Smooth muscle cell of the brain vasculature (primary cell): Measurements from ENCODE around the gene DNAJC28.
"Not testable (repeated sequence)": the region's sequence is repeated elsewhere in the genome, so short reads cannot be mapped to it uniquely, and the experiment has no call there.

Experiments
- DNase-seq: peaks from one replicate; pipeline ENCODE4 v3.0.0-alpha.2; 2012; ENCODE audit warnings: low read depth, low spot score

DNAJC28 gene, protein sequence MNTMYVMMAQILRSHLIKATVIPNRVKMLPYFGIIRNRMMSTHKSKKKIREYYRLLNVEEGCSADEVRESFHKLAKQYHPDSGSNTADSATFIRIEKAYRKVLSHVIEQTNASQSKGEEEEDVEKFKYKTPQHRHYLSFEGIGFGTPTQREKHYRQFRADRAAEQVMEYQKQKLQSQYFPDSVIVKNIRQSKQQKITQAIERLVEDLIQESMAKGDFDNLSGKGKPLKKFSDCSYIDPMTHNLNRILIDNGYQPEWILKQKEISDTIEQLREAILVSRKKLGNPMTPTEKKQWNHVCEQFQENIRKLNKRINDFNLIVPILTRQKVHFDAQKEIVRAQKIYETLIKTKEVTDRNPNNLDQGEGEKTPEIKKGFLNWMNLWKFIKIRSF

DNA sequence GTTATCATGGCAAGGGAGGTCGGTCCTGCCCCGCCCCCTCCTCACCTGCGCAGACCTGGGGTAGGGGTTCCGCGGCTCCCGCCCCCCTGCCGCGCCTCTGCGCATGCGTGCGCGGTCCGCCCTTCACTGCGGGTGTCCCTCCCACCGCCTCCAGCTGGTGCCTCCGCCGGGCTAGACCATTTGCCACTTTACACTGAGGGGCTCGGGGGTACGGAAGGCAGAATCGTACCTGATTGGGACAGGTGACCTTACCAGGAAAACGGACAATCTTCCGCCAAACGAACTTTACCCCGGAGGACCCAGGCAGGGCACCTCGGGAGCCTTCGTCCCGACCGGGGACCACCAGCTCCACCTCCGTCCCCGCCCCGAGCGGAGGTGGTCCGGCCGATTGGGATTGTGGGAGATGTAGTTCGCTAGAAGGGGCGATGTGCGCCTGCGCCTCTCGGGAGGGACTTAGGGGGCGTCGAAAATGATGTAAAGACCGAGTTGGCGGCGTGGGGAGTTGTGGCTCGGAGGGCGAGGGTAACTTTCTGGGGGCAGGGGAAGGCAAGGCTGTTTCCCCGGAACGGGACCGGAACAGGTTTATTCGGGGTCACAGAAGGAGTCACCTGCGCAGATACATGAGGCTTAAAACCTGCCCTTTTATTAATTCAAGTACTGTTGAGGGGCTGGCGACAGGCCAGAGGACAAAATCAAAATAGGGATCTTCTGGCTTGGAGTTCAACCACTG is at the start of gene DNAJC28:
Gene DNAJC28 (minus strand): TSS at position 344 of the 730 bp plus-strand sequence. CDS start 2,323 bp downstream, outside the sequence.
- DNase-seq, result peak; percentile 88

DNA sequence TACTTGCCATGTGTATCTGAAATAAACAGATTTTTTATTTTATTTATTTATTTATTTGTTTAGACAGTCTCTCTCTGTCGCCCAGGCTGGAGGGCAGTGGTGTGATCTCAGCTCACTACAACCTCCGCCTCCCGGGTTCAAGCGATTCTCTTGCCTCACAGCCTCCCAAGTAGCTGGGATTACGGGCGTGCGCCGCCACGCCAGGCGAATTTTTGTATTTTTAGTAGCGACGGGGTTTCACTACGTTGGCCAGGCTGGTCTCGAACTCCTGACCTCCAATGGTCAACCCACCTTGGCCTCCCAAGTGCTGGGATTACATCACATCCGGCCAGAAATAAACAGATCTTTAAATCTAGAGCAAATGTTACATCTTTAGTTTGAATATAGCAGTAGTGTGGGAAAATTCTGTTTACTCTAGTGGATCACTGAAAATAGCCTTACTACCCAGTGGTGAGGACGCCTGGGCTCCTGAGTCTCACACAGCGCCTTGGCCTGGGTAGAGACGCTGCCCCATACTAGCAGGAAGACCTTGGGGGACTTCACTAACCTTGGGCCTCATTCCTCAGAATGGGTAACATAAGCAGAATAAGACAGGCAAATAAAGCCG is 49.7 kb upstream of the DNAJC28 start:
- no peak for DNase-seq

DNA sequence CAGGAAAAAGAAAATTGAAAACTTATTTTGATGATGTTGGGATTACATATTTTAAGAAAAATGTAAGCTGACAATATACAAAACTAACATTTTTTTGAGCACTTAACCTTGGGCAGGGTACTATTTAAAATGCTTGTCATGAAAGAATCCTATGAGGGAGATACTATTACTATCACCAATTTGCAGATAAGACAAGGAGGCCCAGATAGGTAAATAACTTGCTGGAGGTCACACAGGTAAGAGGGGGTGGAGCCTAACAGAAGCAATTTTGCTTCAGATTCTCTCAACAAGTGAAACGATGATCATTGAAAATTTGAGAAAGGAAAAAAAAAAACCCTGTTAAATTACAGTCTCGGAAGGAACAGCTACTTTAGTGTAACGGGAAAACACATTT is 49.2 kb upstream of the DNAJC28 start:
- no peak for DNase-seq

DNA sequence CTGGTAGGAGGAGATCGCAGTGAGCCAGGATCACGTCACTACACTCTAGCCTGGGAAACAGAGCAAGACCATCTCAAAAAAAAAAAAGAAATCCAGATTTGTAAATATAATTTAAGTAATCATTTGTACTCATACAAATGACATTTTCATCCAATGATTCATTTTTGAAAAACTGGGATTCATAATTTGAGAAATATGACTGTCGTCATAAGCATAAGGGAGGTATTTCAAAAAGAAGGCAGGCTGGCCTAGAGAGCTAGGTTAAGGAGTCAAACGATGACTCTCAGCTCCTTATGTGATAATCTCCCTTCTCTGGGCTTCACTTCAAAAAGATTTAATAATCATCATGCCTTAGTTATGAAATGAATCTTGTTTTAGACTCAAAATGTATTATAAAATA is 48.1 kb upstream of the DNAJC28 start:
- DNase-seq, result no peak

DNA sequence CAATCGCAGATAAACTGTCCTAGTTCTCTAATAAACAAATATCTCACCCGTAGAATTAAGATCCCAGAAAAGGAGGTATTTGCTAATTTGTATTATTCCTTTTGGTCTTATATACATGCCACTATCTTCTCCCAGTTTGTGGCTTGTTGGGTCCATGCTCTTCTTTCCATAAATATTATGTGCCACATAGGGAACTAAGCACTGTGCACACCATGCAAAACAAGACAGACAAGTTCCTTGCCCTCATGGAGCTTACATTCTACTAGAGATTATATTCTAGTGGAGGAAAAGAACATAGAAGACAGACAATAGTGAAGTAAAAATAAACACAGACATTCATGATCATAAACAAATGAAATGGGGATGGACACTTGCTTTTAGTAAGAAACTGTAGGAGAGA is 45.7 kb upstream of the DNAJC28 start:
- no peak for DNase-seq

DNA sequence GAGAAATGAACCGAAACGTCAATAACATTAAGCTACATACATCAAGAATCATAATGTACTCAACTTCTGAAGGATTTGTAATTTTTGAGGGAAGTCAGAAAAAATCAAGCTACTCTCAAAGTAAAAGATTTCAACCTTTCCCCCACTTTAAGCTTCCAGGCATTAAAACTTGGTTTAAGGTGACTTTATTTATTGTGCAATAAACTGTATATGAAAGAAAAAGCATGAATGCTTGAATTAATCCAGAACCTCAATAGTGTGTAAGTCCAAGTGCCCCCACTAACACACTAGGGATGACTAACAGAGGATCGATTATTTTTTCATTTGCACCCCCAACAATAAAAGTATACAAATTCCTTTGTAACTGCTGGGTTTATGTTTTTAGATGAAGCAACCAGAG is 39.5 kb upstream of the DNAJC28 start:
- no peak for DNase-seq

DNA sequence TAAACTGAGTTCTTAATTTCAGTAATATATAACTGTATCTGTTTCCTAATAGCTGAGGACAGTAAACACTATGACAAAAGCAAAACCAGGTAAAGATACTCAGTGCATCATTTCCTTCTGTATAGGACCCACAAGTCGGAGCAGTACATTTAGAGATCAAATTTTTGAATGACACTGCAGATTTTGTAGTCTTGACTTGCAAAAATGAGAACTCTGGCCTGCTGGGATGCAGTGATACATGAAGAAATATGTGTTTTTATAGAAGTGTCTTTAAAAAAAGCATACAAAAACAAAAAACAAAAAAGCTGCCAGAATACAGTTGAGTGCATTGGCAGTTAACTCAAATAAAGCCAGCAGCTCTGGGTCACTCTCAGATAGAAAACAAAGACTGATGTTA is 31.4 kb upstream of the DNAJC28 start:
- no peak for DNase-seq

DNA sequence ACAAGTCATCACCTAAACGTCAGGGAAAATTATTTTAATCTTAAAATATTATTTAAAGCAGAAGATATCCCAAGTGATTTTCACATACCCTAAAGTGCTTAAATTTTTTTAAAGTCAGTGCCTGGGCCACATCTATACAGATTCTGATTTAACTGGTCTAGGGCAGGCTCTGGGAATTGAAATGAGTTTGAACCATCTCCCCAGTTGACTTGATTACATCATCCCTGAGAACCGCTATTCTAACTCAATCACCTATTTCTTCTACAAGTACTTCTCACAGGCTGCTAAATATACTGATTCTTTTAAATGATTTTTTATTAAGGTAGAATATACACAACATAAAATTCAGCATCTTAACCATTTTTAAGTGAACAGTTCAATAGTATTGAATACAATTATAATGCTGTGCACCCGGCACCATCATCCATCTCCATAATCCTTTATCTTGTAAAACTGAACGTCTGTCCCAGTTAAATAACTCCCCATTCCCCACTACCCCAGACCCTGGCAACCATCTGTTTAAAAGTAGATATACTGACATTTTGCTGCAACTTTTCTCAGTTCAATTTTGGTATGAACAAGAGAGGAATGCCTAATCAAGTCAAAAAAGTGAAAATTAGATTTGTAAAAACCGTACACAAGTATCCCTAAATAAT is 30.9 kb upstream of the DNAJC28 start:
- DNase-seq, result no peak

DNA sequence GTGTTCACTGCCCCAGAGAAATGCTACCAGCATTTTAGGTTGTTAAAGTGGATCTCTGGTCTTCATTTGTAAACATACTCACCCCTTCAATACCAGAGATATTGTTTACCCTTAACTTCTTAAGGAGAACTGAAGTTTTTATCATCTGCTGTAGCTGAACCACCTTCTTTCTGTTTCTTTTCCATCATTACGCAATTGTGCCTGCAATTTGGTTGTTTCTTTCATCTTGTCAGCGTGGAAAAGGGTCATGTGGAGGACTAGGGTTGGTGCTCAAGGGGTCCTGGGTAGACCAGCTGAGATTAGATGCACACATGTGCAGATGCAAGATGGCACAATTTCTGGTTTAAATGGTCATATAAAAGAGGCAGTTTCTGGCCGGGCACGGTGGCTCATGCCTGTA is 27.4 kb upstream of the DNAJC28 start:
- no peak for DNase-seq

DNA sequence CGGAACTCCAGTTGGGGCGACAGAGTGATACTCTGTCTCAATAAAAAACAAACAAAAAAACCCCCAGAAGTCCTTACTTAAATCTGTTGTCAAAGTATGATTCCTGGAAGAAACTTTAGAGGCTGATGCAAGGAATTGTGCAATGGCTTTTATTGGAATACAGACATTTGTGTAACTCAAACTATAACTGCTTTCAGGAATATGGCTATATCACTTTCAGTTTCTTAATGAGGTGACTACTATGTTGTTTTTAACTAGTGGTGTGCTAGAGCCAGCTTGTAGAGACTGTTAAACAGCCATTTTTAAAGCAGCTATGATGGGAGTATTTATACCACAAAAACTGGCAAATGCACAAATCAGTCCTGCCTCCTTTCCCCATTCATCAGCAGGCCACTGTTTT is 22.7 kb upstream of the DNAJC28 start:
- no peak for DNase-seq

DNA sequence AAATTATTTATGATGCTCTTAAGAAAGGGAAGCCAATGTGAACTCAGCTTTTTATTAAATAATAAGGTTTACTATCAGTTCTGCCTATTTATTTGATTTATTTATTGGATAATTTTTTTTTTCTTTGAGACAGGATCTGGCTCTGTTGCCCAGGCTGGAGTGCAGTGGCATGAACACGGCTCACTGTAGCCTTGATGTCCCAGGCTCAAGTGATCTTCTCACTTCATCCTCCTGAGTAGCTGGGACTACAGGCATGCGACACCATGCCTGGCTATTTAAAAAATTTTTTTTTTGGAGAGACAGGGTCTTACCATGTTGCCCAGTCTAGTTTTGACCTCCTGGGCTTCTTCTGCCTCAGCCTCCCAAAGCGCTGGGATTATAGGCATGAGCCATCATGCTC is 21.0 kb upstream of the DNAJC28 start:
- DNase-seq, result no peak

DNA sequence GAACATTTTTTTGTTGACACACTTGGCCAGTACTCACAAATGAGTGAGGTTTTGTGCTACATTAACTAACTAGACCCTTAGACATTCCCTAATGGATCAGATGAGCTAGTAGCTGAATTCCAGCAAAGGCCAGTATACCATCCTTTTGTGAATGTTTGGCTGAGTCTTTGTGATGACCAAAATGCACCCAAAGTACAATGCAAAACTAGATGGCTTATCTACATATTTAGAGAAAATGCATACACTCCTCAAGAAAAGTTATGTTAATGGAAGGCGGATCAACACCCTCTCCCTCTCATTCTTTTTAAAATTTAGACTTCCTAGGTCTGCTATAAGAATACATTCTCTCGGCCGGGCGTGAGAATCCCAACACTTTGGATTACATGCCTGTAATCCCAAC is 20.1 kb upstream of the DNAJC28 start:
- no peak for DNase-seq

DNA sequence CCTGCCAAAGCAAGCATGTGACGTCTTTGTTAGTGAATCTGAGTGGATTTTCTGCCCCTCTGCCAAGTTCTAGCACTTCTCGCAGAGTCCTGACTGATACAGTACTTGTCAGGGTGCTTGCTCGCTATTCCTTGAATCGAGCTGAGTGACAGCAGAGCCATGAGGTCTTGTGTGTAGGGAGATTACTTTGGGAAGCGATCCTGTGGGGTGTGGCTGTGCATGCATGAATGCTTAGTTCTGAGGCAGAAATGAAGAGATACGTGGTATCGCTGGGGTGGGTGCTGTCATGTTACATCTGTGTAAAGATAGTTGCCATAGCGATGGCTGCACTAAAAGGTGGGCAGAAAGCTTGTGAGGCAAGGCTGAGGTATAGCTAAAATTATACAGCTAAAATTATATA is 19.3 kb upstream of the DNAJC28 start:
- no peak for DNase-seq

DNA sequence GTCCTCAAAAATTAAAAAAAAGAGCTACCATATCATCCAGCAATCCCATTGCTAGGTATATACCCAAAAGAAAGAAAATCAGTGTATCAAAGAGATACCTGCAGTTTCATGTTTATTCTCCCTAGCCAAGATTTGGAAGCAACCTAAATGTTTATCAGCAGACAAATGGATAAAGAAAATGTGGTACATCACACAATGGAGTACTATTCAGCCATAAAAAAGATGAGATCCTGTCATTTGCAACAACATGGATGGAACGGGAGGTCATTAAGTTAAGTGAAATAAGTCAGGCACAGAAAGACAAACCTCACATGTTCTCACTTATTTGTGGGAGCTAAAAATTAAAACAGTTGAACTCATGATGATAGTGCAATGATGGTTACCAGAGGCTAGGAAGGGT is 15.5 kb upstream of the DNAJC28 start:
- DNase-seq, result not testable (repeated sequence)

DNA sequence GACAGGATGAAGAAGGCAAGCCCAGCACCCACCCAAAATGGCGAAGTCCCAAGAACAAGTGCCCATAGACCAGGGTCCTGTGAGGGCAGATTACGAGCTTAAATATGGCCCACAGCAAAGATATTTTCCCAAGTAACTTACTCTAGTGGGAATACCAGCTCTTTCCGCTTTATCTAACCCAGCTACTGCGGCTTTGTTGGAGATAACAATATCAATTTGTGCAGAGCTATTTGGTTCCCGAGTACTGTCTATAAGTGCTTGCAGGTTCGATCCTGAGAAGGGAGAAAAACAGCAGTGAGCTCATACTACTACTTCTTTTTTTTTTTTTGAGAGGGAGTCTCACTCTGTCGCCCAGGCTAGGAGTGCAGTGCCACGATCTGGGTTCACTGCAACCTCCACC is 14.3 kb upstream of the DNAJC28 start:
- DNase-seq, result no peak

DNA sequence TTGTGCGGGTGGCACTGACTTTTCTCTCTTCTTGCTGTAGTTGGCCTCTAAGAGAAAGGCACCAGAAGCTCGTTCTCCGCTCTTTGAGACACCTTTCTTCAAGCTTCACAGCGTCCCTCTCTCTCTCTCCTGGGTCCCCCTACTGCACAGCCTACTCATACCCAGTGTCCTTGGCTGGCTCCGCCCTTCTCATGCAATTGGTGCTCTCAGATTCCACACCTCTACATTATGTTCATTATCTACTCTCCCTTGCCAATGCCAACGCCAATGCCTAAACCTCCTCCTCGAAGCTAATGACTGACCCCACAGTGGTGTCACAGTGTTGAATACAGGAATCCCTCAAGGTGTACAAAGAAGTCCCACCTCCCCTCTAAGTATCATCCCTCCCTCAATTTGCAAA is 4.8 kb upstream of the DNAJC28 start:
- DNase-seq, result no peak

DNA sequence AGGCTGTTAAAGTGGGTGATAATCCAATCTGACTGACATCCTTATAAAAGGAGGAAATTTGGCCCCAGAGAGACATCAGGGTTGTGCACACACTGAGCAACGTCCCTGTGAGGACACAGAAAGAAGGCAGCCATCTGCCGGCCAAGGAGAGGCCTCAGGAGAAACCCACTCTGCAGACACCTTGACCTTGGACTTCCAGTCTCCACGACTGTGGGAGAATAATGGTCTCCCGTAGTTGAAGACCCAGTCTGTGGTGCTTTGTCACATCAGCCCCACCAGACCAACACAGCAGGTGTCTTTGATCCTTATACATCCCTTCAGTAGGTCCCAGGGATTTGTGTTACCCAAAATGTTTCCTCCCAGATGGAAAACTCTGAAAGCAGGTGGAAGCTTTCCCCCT is 4.2 kb upstream of the DNAJC28 start:
- no peak for DNase-seq

DNA sequence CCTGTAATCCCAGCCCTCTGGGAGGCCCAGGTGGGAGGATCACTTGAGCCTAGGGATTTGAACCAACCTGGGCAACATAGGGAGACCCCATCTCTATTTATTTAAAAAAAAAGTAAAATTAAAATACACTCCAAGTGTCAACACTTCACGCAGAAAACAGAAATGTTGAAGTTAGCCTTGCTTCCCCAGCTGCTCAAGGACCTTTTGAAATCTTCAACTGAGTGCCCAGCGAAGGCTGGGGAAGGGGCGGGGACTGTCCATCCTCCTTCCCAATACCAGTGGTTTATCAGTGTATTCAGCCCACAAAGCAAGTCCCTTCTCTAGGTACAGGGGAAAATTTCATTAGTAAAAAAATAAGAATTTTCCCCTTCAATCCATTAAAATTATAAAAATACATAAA is 2.2 kb upstream of the DNAJC28 start:
- DNase-seq, result no peak

DNA sequence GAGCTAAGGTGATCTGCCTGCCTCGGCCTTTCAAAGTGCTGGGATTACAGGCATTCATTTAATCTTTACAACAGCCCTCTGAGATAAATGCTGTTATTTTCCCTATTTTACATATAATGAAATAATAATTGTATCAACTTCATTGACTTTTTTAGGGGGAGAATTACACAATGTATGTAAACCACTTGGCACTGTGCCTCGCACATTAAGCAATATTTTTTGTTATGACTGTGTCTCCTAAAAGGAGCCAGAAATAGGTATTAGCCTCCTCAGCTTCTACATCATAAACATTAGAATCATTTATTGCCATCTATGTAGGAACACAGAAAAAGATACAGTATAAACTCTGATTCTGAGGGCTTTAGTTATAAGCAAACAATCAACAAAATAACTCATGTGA is 1.1 kb upstream of the DNAJC28 start:
- no peak for DNase-seq

DNA sequence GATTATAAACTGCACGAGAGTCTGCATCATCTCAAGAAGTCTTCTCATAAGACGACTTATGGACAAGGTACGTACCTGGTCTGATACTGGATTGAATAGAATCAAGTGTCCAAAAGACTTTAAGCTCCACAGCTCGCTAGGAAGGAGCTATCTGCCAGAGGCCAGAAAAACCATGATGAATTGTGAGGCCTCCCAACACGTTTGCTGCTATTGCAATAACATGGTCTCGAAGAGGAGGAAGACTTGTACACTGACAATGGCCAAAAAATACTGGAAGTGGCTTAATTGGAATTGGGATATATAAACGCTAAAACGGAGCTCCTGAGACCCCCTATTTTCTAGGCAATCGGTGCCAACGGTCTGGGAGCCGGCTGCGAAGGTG is 534 bp downstream of the DNAJC28 start:
- DNase-seq, result no peak

DNA sequence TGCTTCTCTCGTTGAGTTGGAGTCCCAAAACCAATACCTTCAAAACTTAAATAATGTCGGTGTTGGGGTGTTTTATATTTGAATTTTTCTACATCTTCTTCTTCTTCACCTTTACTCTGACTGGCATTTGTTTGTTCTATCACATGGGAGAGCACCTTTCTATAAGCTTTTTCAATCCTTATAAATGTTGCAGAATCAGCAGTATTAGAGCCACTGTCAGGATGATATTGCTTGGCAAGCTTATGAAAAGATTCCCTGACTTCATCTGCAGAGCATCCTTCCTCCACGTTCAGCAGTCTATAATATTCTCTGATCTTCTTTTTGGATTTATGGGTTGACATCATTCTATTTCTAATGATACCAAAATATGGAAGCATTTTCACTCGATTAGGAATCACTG is 2.6 kb downstream of the DNAJC28 start:
- no peak for DNase-seq

DNA sequence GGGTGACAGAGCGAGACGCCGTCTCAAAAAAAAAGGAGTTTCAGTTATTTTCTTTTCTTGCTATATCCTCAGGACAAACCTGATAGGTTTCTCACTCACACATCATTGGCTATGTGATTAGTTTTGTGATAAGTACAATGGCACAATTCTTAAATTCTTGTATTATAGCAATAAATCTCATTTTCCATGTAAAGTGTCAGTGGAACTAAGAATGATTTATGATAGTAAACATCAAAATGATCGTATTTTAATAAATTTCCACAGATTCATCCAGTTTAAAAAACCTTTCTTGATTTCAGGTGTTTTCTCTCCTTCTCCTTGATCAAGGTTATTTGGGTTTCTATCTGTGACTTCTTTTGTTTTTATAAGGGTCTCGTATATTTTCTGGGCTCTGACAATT is 3.5 kb downstream of the DNAJC28 start:
- DNase-seq, result no peak
